ENCODE data around the gene USP30.
A peak's percentile ranks its signal among the peaks of the same experiment; 100 is the strongest.

Gene USP30

GRCh38 chr12:109098651-109099050, 46.3 kb downstream of the USP30 start:
- peak overlapping the region; percentile 96 for H3K4me3 ChIP-seq (ENCODE audit: low read depth, low read length, poor library complexity, severe bottlenecking)
- H3K4me1 ChIP-seq (ENCODE audit: insufficient read depth, low read length, severe bottlenecking), result peaks cover 26% of the 10 kb centered on the region
- TF ChIP-seq EZH2 (IDR thresholded peaks at IDR 0.05; ENCODE audit: borderline replicate concordance, low read length), result no peak
- TF ChIP-seq CTCF (IDR thresholded peaks at IDR 0.05; ENCODE audit: low read length), result no peak
- H3K27ac ChIP-seq (ENCODE audit: low read depth, low read length, poor library complexity, severe bottlenecking), result no peak overlapping the region
- no peaks in the 10 kb centered on the region for H3K27me3 ChIP-seq (ENCODE audit: insufficient read depth, low read length)
- no peaks in the 10 kb centered on the region for H3F3A ChIP-seq (ENCODE audit: insufficient read depth, low read length)
- peak overlapping the region; percentile 74 for H3K9ac ChIP-seq (ENCODE audit: low read length)
- no peaks in the 10 kb centered on the region for H3K9me2 ChIP-seq (ENCODE audit: low read depth, low read length)
- H3K79me2 ChIP-seq (ENCODE audit: insufficient read depth, low read length), result no peaks in the 10 kb centered on the region
- no peaks in the 10 kb centered on the region for H4K20me1 ChIP-seq (ENCODE audit: insufficient read depth, low read length)
- peak overlapping the region; percentile 79 for H3K4me2 ChIP-seq (ENCODE audit: low read length)
- H2AFZ ChIP-seq (ENCODE audit: low read length), result no peak overlapping the region
- H3K9me3 ChIP-seq (ENCODE audit: low read length), result no peaks in the 10 kb centered on the region
- peaks cover 44% of the 10 kb centered on the region for H3K36me3 ChIP-seq (ENCODE audit: insufficient read depth, low read length)

- Histone ChIP-seq H2AFZ (ENCODE audit: low read length) (no peak overlapping the region), H3F3A (ENCODE audit: insufficient read depth, low read length) (no peaks in the 10 kb centered on the region), H3K4me3 (ENCODE audit: low read depth, low read length, poor library complexity, severe bottlenecking) (peak overlapping the region; percentile 96)
These were observed 47.1 kb downstream of the USP30 start for GRCh38 chr12:109099431-109100020.

GRCh38 chr12:109100741-109101140, 48.4 kb downstream of the USP30 start:
- Histone ChIP-seq H3K4me2 (ENCODE audit: low read length) (no peak overlapping the region), H3F3A (ENCODE audit: insufficient read depth, low read length) (no peaks in the 10 kb centered on the region), H3K79me2 (ENCODE audit: insufficient read depth, low read length) (no peaks in the 10 kb centered on the region), H3K36me3 (ENCODE audit: insufficient read depth, low read length) (peaks cover 60% of the 10 kb centered on the region), H3K4me3 (ENCODE audit: low read depth, low read length, poor library complexity, severe bottlenecking) (no peak overlapping the region), H3K4me1 (ENCODE audit: insufficient read depth, low read length, severe bottlenecking) (peaks cover 25% of the 10 kb centered on the region), H3K27me3 (ENCODE audit: insufficient read depth, low read length) (no peaks in the 10 kb centered on the region), H3K9me2 (ENCODE audit: low read depth, low read length) (no peaks in the 10 kb centered on the region), H2AFZ (ENCODE audit: low read length) (no peak overlapping the region), H3K9ac (ENCODE audit: low read length) (no peak overlapping the region), H3K27ac (ENCODE audit: low read depth, low read length, poor library complexity, severe bottlenecking) (no peak overlapping the region), H4K20me1 (ENCODE audit: insufficient read depth, low read length) (no peaks in the 10 kb centered on the region), H3K9me3 (ENCODE audit: low read length) (no peaks in the 10 kb centered on the region)
- no peak for TF ChIP-seq EZH2 (IDR thresholded peaks at IDR 0.05; ENCODE audit: borderline replicate concordance, low read length)

More at GRCh38 chr12:109099431-109100020, 47.1 kb downstream of the USP30 start:
- Histone ChIP-seq H3K27me3 (ENCODE audit: insufficient read depth, low read length) (no peaks in the 10 kb centered on the region), H3K27ac (ENCODE audit: low read depth, low read length, poor library complexity, severe bottlenecking) (no peak overlapping the region), H3K9me2 (ENCODE audit: low read depth, low read length) (no peaks in the 10 kb centered on the region), H3K79me2 (ENCODE audit: insufficient read depth, low read length) (no peaks in the 10 kb centered on the region), H4K20me1 (ENCODE audit: insufficient read depth, low read length) (no peaks in the 10 kb centered on the region), H3K4me1 (ENCODE audit: insufficient read depth, low read length, severe bottlenecking) (peaks cover 25% of the 10 kb centered on the region), H3K9me3 (ENCODE audit: low read length) (no peaks in the 10 kb centered on the region), H3K36me3 (ENCODE audit: insufficient read depth, low read length) (peaks cover 53% of the 10 kb centered on the region), H3K9ac (ENCODE audit: low read length) (peak overlapping the region; percentile 74; the same call in 1 of the 2 replicates), H3K4me2 (ENCODE audit: low read length) (peak overlapping the region; percentile 79)
- no peak for TF ChIP-seq CTCF (IDR thresholded peaks at IDR 0.05; ENCODE audit: low read length)
- TF ChIP-seq EZH2 (IDR thresholded peaks at IDR 0.05; ENCODE audit: borderline replicate concordance, low read length), result no peak

- Histone ChIP-seq H3K4me3 (ENCODE audit: low read depth, low read length, poor library complexity, severe bottlenecking) (no peak overlapping the region), H3K27ac (ENCODE audit: low read depth, low read length, poor library complexity, severe bottlenecking) (no peak overlapping the region), H3K9me2 (ENCODE audit: low read depth, low read length) (no peaks in the 10 kb centered on the region), H3K9me3 (ENCODE audit: low read length) (no peaks in the 10 kb centered on the region), H3K36me3 (ENCODE audit: insufficient read depth, low read length) (peaks cover 68% of the 10 kb centered on the region), H3F3A (ENCODE audit: insufficient read depth, low read length) (no peaks in the 10 kb centered on the region), H3K79me2 (ENCODE audit: insufficient read depth, low read length) (no peaks in the 10 kb centered on the region), H3K9ac (ENCODE audit: low read length) (no peak overlapping the region), H3K4me1 (ENCODE audit: insufficient read depth, low read length, severe bottlenecking) (peaks cover 12% of the 10 kb centered on the region), H4K20me1 (ENCODE audit: insufficient read depth, low read length) (no peaks in the 10 kb centered on the region), H3K27me3 (ENCODE audit: insufficient read depth, low read length) (no peaks in the 10 kb centered on the region), H3K4me2 (ENCODE audit: low read length) (no peak overlapping the region), H2AFZ (ENCODE audit: low read length) (no peak overlapping the region)
- TF ChIP-seq EZH2 (IDR thresholded peaks at IDR 0.05; ENCODE audit: borderline replicate concordance, low read length), result no peak
- no peak for TF ChIP-seq CTCF (IDR thresholded peaks at IDR 0.05; ENCODE audit: low read length)
These were observed 50.1 kb downstream of the USP30 start for GRCh38 chr12:109102491-109102890.
